OCI-M1 (cell line): ENCODE measurements around the gene ZBTB38.

Source experiments
- DNase-seq: peaks from one replicate; lab custom pipeline; 2025; lab: John Stamatoyannopoulos, UW

ZBTB38 gene

GRCh38 chr3:141366285-141367037 is 1.8 kb upstream of the ZBTB38 start:
- DNase-seq = peak; percentile 76

- DNase-seq = no peak
These were observed 1.1 kb upstream of the ZBTB38 start for GRCh38 chr3:141367038-141367730.

GRCh38 chr3:141368925-141369794 is 856 bp downstream of the ZBTB38 start:
- no peak for DNase-seq

GRCh38 chr3:141370065-141370533 is 1.8 kb downstream of the ZBTB38 start:
- DNase-seq = peak; percentile 95

GRCh38 chr3:141371882-141372281 is 3.6 kb downstream of the ZBTB38 start:
- DNase-seq = no peak

- DNase-seq = no peak
These were observed 4.4 kb downstream of the ZBTB38 start for GRCh38 chr3:141372656-141373055.

GRCh38 chr3:141373232-141373631 is 4.9 kb downstream of the ZBTB38 start:
- DNase-seq = no peak

GRCh38 chr3:141373768-141374526 is 5.6 kb downstream of the ZBTB38 start:
- no peak for DNase-seq

- no peak for DNase-seq
These were observed 7.3 kb downstream of the ZBTB38 start for GRCh38 chr3:141375381-141376301.

GRCh38 chr3:141377377-141377776 is 9.1 kb downstream of the ZBTB38 start:
- DNase-seq = no peak

- DNase-seq = no peak
These were observed 10.3 kb downstream of the ZBTB38 start for GRCh38 chr3:141378556-141378955.

GRCh38 chr3:141379250-141379966 is 11.1 kb downstream of the ZBTB38 start:
- no peak for DNase-seq

- DNase-seq = no peak
These were observed 12.0 kb downstream of the ZBTB38 start for GRCh38 chr3:141380279-141380678.

- no peak for DNase-seq
These were observed 12.7 kb downstream of the ZBTB38 start for GRCh38 chr3:141380987-141381386.

- no peak for DNase-seq
These were observed 14.3 kb downstream of the ZBTB38 start for GRCh38 chr3:141382571-141382970.

- no peak for DNase-seq
These were observed 15.3 kb downstream of the ZBTB38 start for GRCh38 chr3:141383555-141384129.

GRCh38 chr3:141384157-141384556 is 15.9 kb downstream of the ZBTB38 start:
- DNase-seq = no peak

- DNase-seq = no peak
These were observed 16.3 kb downstream of the ZBTB38 start for GRCh38 chr3:141384575-141384974.

- no peak for DNase-seq
These were observed 17.3 kb downstream of the ZBTB38 start for GRCh38 chr3:141385406-141386125.
